Mucosa of gallbladder (tissue), 1 donor: ENCODE results near the gene BMF. TPM values are rescaled to one million over a fixed set of nuclear protein-coding genes. Genes with fewer than 3 reads are reported as not detected.

Experiments used
- DNase-seq: peaks from one replicate; pipeline ENCODE4 v3.0.0-alpha.2; 2020; ENCODE audit warnings: low spot score
- total RNA-seq: library from RNA; stranded (reverse); gene quantifications from one replicate; pipeline ENCODE4 v1.2.1, GENCODE V29; 2021
- donor health status: DM: no; HTN: no; CAD: no.

The BMF gene
- total RNA-seq, 1 donor from 2014 or later = 36.2 TPM

- DNase-seq = no peak
Observed at GRCh38 chr15:40103864-40104271, 4.8 kb downstream of the BMF start.

GRCh38 chr15:40102897-40103858 is 5.5 kb downstream of the BMF start:
- peak; percentile 91 for DNase-seq

- DNase-seq = peak; percentile 54
Observed at GRCh38 chr15:40100947-40101905, 7.5 kb downstream of the BMF start.

- DNase-seq = no peak
Observed at GRCh38 chr15:40100123-40100946, 8.3 kb downstream of the BMF start.

GRCh38 chr15:40098489-40099261 is 10.0 kb downstream of the BMF start:
- peak; percentile 89 for DNase-seq

- DNase-seq = peak; percentile 59
Observed at GRCh38 chr15:40097968-40098476, 10.7 kb downstream of the BMF start.

GRCh38 chr15:40097096-40097967 is 11.3 kb downstream of the BMF start:
- DNase-seq = no peak

GRCh38 chr15:40096094-40096891 is 12.4 kb downstream of the BMF start:
- DNase-seq = no peak

- no peak for DNase-seq
Observed at GRCh38 chr15:40095371-40096093, 13.1 kb downstream of the BMF start.

GRCh38 chr15:40094156-40094555 is 14.5 kb downstream of the BMF start:
- DNase-seq = no peak

GRCh38 chr15:40092979-40093869 is 15.5 kb downstream of the BMF start:
- DNase-seq = no peak

GRCh38 chr15:40092256-40092978 is 16.3 kb downstream of the BMF start:
- peak; percentile 75 for DNase-seq

- DNase-seq = no peak
Observed at GRCh38 chr15:40091861-40092255, 16.8 kb downstream of the BMF start.

GRCh38 chr15:40090774-40091455 is 17.8 kb downstream of the BMF start:
- DNase-seq = no peak

GRCh38 chr15:40088929-40089755 is 19.5 kb downstream of the BMF start:
- no peak for DNase-seq
